GM10248 (cell line): ENCODE measurements around the gene CRYBB1.

Source experiments
- CTCF ChIA-PET: fragments of 300-600 bp; sonication (Branson Sonifier 250); formaldehyde crosslinking; extraction: SDS; loops from one replicate; lab custom pipeline; 2021; ENCODE audit warnings: antibody characterized with exemption; lab: Yijun Ruan, JAX
- POLR2A ChIA-PET: fragments of 350-650 bp; sonication (Branson Sonifier 250); formaldehyde crosslinking; extraction: SDS; loops from one replicate; lab custom pipeline; 2020; ENCODE audit warnings: antibody characterized with exemption; lab: Yijun Ruan, JAX
- DNase-seq: peaks from one replicate; pipeline ENCODE4 v3.0.0; 2012; ENCODE audit errors: extremely low spot score
- CTCF ChIP-seq: IDR thresholded peaks from 2 replicates; pipeline ENCODE4 v1.5.1; 2012; ENCODE audit warnings: mild to moderate bottlenecking, low read depth; ENCODE audit errors: extremely low read depth, missing control alignments, control extremely low read depth

Gene CRYBB1

GRCh38 chr22:26636296-26636695 is 18.5 kb upstream of the CRYBB1 start:
- DNase-seq: no peak
- ChIA-PET POLR2A (no interaction called here), CTCF (no interaction called here)
- TF ChIP-seq CTCF: no peak

GRCh38 chr22:26635117-26635516 is 17.3 kb upstream of the CRYBB1 start:
- DNase-seq: no peak
- CTCF ChIA-PET: interaction anchor here (1.0 kb wide), 1 partner anchor 23 kb away, joined by 4 read pairs; the partner anchor contains the start of gene MIAT
- TF ChIP-seq CTCF: no peak
- POLR2A ChIA-PET: no interaction called here

GRCh38 chr22:26634189-26634588 is 16.4 kb upstream of the CRYBB1 start:
- no peak for TF ChIP-seq CTCF
- DNase-seq: no peak
- POLR2A ChIA-PET: no interaction called here
- CTCF ChIA-PET: interaction anchor here (1.4 kb wide), 1 partner anchor 8 kb away, joined by 5 read pairs; no protein-coding TSS in a partner anchor

- DNase-seq: no peak
- CTCF ChIA-PET: interaction anchor here (1.4 kb wide), 1 partner anchor 9 kb away, joined by 5 read pairs; no protein-coding TSS in a partner anchor
- POLR2A ChIA-PET: no interaction called here
- TF ChIP-seq CTCF: no peak
Observed at GRCh38 chr22:26632422-26633155, 14.8 kb upstream of the CRYBB1 start.

GRCh38 chr22:26631282-26631681 is 13.5 kb upstream of the CRYBB1 start:
- POLR2A ChIA-PET: no interaction called here
- CTCF ChIA-PET: interaction anchor here (0.9 kb wide), 1 partner anchor 11 kb away, joined by 5 read pairs; no protein-coding TSS in a partner anchor
- no peak for TF ChIP-seq CTCF
- DNase-seq: no peak

GRCh38 chr22:26629988-26630761 is 12.3 kb upstream of the CRYBB1 start:
- no peak for DNase-seq
- POLR2A ChIA-PET: no interaction called here
- TF ChIP-seq CTCF: no peak
- CTCF ChIA-PET: no interaction called here
